H9 (cell line): ENCODE measurements around the gene DIP2C. TPM values are rescaled to one million over a fixed set of nuclear protein-coding genes. Genes with fewer than 3 reads are reported as not detected.

Source experiments
- DNase-seq: peaks from one replicate; pipeline ENCODE4 v3.0.0-alpha.2; 2017
- H2AFZ ChIP-seq: one replicate; pipeline ENCODE4 v1.6.1; 2013; ENCODE audit warnings: mild to moderate bottlenecking, low read length, control low read depth, moderate library complexity
- H2AK5ac ChIP-seq: 2 replicates; pipeline ENCODE4 v1.6.1; 2013; ENCODE audit warnings: low read length, control low read depth, mixed read lengths; ENCODE audit not compliant: insufficient read length
- H2BK120ac ChIP-seq: one replicate; pipeline ENCODE4 v1.6.1; 2013; ENCODE audit warnings: low read depth, mild to moderate bottlenecking, low read length, control low read depth, inconsistent platforms; ENCODE audit not compliant: poor library complexity, severe bottlenecking
- H2BK12ac ChIP-seq: 2 replicates; pipeline ENCODE4 v1.6.1; 2013; ENCODE audit warnings: low read length, control low read depth, mixed read lengths, low read depth; ENCODE audit not compliant: insufficient read length
- H2BK15ac ChIP-seq: 2 replicates; pipeline ENCODE4 v1.6.1; 2013; ENCODE audit warnings: low read depth, low read length, control low read depth
- H2BK20ac ChIP-seq: one replicate; pipeline ENCODE4 v1.6.1; 2013; ENCODE audit warnings: low read depth, mild to moderate bottlenecking, low read length, control low read depth, inconsistent platforms; ENCODE audit not compliant: poor library complexity, severe bottlenecking
- H2BK5ac ChIP-seq: 2 replicates; pipeline ENCODE4 v1.6.1; 2013; ENCODE audit warnings: low read length, control low read depth, mixed read lengths; ENCODE audit not compliant: insufficient read length
- H3K14ac ChIP-seq: 2 replicates; pipeline ENCODE4 v1.6.1; 2013; ENCODE audit warnings: low read length, control low read depth; ENCODE audit not compliant: insufficient read depth
- H3K18ac ChIP-seq: 2 replicates; pipeline ENCODE4 v1.6.1; 2013; ENCODE audit warnings: low read depth, mild to moderate bottlenecking, mixed read lengths, low read length, control low read depth; ENCODE audit not compliant: insufficient read length
- H3K23ac ChIP-seq: 2 replicates; pipeline ENCODE4 v1.6.1; 2013; ENCODE audit warnings: low read length, control low read depth, mixed read lengths, low read depth; ENCODE audit not compliant: insufficient read length
- H3K23me2 ChIP-seq: 2 replicates; pipeline ENCODE4 v1.6.1; 2013; ENCODE audit warnings: low read depth, mild to moderate bottlenecking, mixed read lengths, low read length, control low read depth; ENCODE audit not compliant: insufficient read length, poor library complexity, severe bottlenecking
- H3K27ac ChIP-seq: 2 replicates; pipeline ENCODE4 v1.5.1; 2013; ENCODE audit warnings: low read length, control low read depth, mixed read lengths, low read depth; ENCODE audit not compliant: insufficient read length
- H3K27me3 ChIP-seq: 2 replicates; pipeline ENCODE4 v1.6.1; 2013; ENCODE audit warnings: low read length, control low read depth, inconsistent platforms; ENCODE audit not compliant: insufficient read depth
- H3K4ac ChIP-seq: 2 replicates; pipeline ENCODE4 v1.6.1; 2013; ENCODE audit warnings: low read depth, mild to moderate bottlenecking, control low read depth, inconsistent platforms, low read length, moderate library complexity
- H3K4me1 ChIP-seq: 2 replicates; pipeline ENCODE4 v1.6.1; 2013; ENCODE audit warnings: low read length, control low read depth, inconsistent platforms; ENCODE audit not compliant: insufficient read depth
- H3K4me2 ChIP-seq: 2 replicates; pipeline ENCODE4 v1.6.1; 2013; ENCODE audit warnings: low read length, control low read depth, mixed read lengths; ENCODE audit not compliant: insufficient read length, insufficient read depth
- H3K56ac ChIP-seq: 2 replicates; pipeline ENCODE4 v1.6.1; 2013; ENCODE audit warnings: low read depth, mild to moderate bottlenecking, mixed read lengths, low read length, control low read depth; ENCODE audit not compliant: insufficient read length
- H3K79me1 ChIP-seq: 2 replicates; pipeline ENCODE4 v1.6.1; 2013; ENCODE audit warnings: low read depth, mild to moderate bottlenecking, moderate library complexity, low read length, control low read depth, inconsistent platforms; ENCODE audit not compliant: insufficient read depth, poor library complexity, severe bottlenecking
- H3K79me2 ChIP-seq: 2 replicates; pipeline ENCODE4 v1.6.1; 2013; ENCODE audit warnings: low read length, control low read depth, inconsistent platforms; ENCODE audit not compliant: insufficient read depth
- H3K9ac ChIP-seq: 2 replicates; pipeline ENCODE4 v1.6.1; 2013; ENCODE audit warnings: low read length, control low read depth, mixed read lengths; ENCODE audit not compliant: insufficient read length; ENCODE audit errors: extremely low read depth
- H3K9me3 ChIP-seq: one replicate; pipeline ENCODE4 v1.6.1; 2013; ENCODE audit warnings: low read depth, low read length, inconsistent platforms; ENCODE audit not compliant: control insufficient read depth
- H3T11ph ChIP-seq: one replicate; pipeline ENCODE4 v1.6.1; 2013; ENCODE audit warnings: mild to moderate bottlenecking, low read length, control low read depth, inconsistent platforms
- H4K20me1 ChIP-seq: one replicate; pipeline ENCODE4 v1.6.1; 2013; ENCODE audit not compliant: control insufficient read depth, insufficient read length, insufficient read depth
- H4K5ac ChIP-seq: 2 replicates; pipeline ENCODE4 v1.6.1; 2013; ENCODE audit warnings: low read depth, mild to moderate bottlenecking, mixed read lengths, low read length, control low read depth; ENCODE audit not compliant: insufficient read length
- H4K8ac ChIP-seq: replicated peaks from 2 replicates; pipeline ENCODE4 v1.6.1; 2013; ENCODE audit warnings: low read length, control low read depth, mixed read lengths, low read depth; ENCODE audit not compliant: insufficient read length
- H4K91ac ChIP-seq: 2 replicates; pipeline ENCODE4 v1.6.1; 2013; ENCODE audit warnings: low read depth, mild to moderate bottlenecking, moderate library complexity, mixed read lengths, low read length, control low read depth; ENCODE audit not compliant: insufficient read length
- H3K27ac Mint-ChIP-seq, 3 experiments: 2 replicates in 2 of 3; 3 replicates in 1 of 3; pipeline ENCODE4 v1.8.0; 2020 to 2021; ENCODE audit warnings: mixed read lengths in 3 of 3, mild to moderate bottlenecking in 1 of 3, moderate library complexity in 1 of 3
- H3K27me3 Mint-ChIP-seq: 2 replicates; pipeline ENCODE4 v1.8.0; 2021; ENCODE audit warnings: low read depth, mild to moderate bottlenecking, moderate library complexity, mixed read lengths
- H3K36me3 Mint-ChIP-seq, 3 experiments: 2 replicates in 2 of 3; 3 replicates in 1 of 3; pipeline ENCODE4 v1.8.0; 2020 to 2021; ENCODE audit warnings: low read depth in 3 of 3, mixed read lengths in 3 of 3; ENCODE audit not compliant: insufficient read depth in 1 of 3
- H3K4me1 Mint-ChIP-seq, 2 experiments: 2 replicates each; pipeline ENCODE4 v1.8.0; 2020; ENCODE audit warnings: mixed read lengths in 2 of 2
- H3K4me3 Mint-ChIP-seq, 2 experiments: 2 replicates in 1 of 2; 3 replicates in 1 of 2; pipeline ENCODE4 v1.8.0; 2020 to 2021; ENCODE audit warnings: mild to moderate bottlenecking in 2 of 2, mixed read lengths in 2 of 2, moderate library complexity in 1 of 2
- H3K9me3 Mint-ChIP-seq, 2 experiments: 2 replicates in 1 of 2; 3 replicates in 1 of 2; pipeline ENCODE4 v1.8.0; 2020; ENCODE audit warnings: mild to moderate bottlenecking in 2 of 2, mixed read lengths in 2 of 2, moderate library complexity in 1 of 2
- WGBS: extraction: QIAGEN DNeasy Blood & Tissue Kit; methylation state at CpG from one replicate; pipeline ENCODE4 v1.1.7; 2013; ENCODE audit warnings: missing lambda C conversion rate, low lambda C conversion rate, mixed read lengths; ENCODE audit not compliant: insufficient read length; ENCODE audit errors: extremely low coverage; 5-methylcytosine and 5-hydroxymethylcytosine counted together
- total RNA-seq: library from RNA; stranded (reverse); gene quantifications from 2 replicates; pipeline ENCODE4 v1.2.1, GENCODE V29; 2021
- TF ChIP-seq, protein P1 (sequence below): fragments of 200-600 bp; sonication (generic); conservative IDR thresholded peaks from 3 replicates; pipeline ENCODE4 v1.8.0; 2021; ENCODE audit warnings: antibody characterized with exemption, mild to moderate bottlenecking

DIP2C gene
- total RNA-seq, 1 experiment from 2014 or later: 7.9 TPM

DNA sequence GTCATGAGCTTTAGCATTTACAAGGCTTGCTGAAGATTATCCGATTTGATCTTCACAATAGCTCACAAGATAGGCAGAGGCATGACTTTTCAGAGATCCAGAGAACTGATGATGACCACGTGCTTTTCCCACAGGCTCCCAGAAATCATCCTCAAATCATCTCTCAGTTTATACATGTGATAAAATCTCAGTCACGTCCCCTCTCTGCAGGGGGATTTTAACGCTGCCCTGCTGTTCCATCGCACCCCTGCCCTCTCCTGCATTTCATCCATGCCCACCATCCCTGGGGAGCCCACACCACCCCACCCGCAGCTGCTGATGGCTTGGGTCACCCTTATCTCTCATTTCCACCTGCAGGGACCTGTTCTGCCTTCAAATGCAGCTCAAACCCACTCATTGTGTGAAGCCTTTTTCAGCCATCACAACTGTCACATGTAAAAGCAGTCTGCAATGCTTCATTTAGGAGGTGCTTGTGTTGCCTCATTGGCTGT is 141.8 kb downstream of the DIP2C start:
- Histone ChIP-seq H3K14ac (no peak overlapping the region), H3K9ac (no peak overlapping the region)
- no peak for DNase-seq

More for the DNA sequence above, 141.8 kb downstream of the DIP2C start:
- H3K4me1 ChIP-seq: peaks cover 3% of the 10 kb centered on the region; the same call in 1 of the 2 replicates
- no peak overlapping the region for H4K8ac ChIP-seq
- H4K20me1 ChIP-seq: peaks cover 4% of the 10 kb centered on the region
- H3K9me3 Mint-ChIP-seq: no peaks in the 10 kb centered on the region
- H3K18ac ChIP-seq: no peak overlapping the region
- TF ChIP-seq, protein P1, sequence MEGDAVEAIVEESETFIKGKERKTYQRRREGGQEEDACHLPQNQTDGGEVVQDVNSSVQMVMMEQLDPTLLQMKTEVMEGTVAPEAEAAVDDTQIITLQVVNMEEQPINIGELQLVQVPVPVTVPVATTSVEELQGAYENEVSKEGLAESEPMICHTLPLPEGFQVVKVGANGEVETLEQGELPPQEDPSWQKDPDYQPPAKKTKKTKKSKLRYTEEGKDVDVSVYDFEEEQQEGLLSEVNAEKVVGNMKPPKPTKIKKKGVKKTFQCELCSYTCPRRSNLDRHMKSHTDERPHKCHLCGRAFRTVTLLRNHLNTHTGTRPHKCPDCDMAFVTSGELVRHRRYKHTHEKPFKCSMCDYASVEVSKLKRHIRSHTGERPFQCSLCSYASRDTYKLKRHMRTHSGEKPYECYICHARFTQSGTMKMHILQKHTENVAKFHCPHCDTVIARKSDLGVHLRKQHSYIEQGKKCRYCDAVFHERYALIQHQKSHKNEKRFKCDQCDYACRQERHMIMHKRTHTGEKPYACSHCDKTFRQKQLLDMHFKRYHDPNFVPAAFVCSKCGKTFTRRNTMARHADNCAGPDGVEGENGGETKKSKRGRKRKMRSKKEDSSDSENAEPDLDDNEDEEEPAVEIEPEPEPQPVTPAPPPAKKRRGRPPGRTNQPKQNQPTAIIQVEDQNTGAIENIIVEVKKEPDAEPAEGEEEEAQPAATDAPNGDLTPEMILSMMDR: no peak
- no peak overlapping the region for H2BK120ac ChIP-seq
- no peaks in the 10 kb centered on the region for H3K27me3 ChIP-seq
- H4K5ac ChIP-seq: no peak overlapping the region
- no peak overlapping the region for H3K27ac ChIP-seq
- no peaks in the 10 kb centered on the region; the same call in 1 of the 2 replicates for H3K27me3 Mint-ChIP-seq
- H3K4me1 Mint-ChIP-seq: peaks cover 19 to 28% of the 10 kb centered on the region in 2 experiments
- H3K56ac ChIP-seq: no peak overlapping the region
- H4K91ac ChIP-seq: no peak overlapping the region
- no peaks in the 10 kb centered on the region; a peak in 1 of 7 replicates for H3K36me3 Mint-ChIP-seq
- H3K27ac Mint-ChIP-seq: peak overlapping the region; percentile 4 to 82 (median 14); a peak in 3 of 7 replicates
- peak overlapping the region in 1 of 2 experiments; percentile 0; a peak in 1 of 5 replicates for H3K4me3 Mint-ChIP-seq
- H3K79me2 ChIP-seq: no peaks in the 10 kb centered on the region
- no peak overlapping the region for H2AFZ ChIP-seq
- no peak overlapping the region for H2BK15ac ChIP-seq
- H3K79me1 ChIP-seq: no peaks in the 10 kb centered on the region
- H2BK20ac ChIP-seq: no peak overlapping the region
- no peak overlapping the region for H2AK5ac ChIP-seq
- H2BK5ac ChIP-seq: no peak overlapping the region
- no peaks in the 10 kb centered on the region for H3K9me3 ChIP-seq
- no peak overlapping the region for H3K4me2 ChIP-seq
- WGBS: no CpG with 5 or more reads among the region's 6 CpGs
- H3K23ac ChIP-seq: no peak overlapping the region
- H3K4ac ChIP-seq: no peak overlapping the region
- no peak overlapping the region for H2BK12ac ChIP-seq
- no peaks in the 10 kb centered on the region for H3K23me2 ChIP-seq
- no peak overlapping the region for H3T11ph ChIP-seq
